HG03095 (cell line): ENCODE data around the gene MED13L.

Experiments used
- ATAC-seq: cut with Tn5 transposase; IDR thresholded peaks from one replicate; pipeline ENCODE4 v1.9.1; 2021; ENCODE audit warnings: moderate library complexity; ENCODE audit not compliant: unreplicated experiment

MED13L gene

DNA sequence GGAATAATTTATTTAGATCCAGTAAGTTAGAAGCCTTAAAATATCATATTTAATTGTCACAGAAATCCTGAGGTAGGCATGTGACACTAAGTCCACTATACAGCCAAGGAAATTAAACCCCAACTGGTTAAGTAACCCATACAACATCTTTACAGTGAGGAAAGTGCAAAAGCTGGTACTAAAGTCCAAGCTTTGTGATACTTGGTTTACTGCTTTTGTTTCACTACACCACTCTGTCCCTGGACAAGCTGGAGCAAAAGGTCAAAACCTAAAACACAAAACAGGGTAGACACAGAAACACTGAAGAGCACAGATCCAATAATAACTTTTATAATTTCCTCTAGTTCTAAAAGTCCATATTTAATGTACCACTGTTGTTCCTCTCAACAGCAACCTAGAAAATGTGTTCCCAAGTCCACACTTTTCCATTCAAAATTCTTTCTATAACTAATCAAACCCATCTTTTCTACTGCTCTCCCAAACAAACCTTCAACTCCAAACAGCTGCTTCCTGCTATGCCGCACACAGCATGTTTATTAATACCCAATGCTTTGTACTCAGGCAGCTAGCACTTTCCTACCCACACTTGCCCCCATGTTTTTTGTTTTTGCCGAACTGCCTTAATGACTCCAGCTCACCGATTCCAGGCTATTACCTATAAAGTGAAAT, 90.9 kb downstream of the MED13L start:
- ATAC-seq, result no peak

DNA sequence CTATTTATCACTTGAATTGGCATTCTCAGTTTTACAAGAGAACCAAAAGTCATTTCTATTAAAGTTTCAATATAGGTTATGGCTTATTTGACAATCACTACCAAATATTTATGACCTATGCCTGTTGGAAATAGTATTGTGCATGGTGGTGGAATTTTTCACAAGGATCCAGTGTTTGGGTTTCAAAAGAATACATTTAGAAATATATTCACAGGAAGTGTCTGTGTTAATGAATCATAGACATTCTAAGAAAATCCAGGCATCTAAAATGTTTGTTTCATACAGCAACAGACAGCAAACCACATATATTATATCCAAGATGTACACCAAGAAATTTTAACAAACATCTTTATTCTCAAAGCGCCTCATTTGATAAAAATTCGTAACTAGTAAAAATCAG, 92.7 kb downstream of the MED13L start:
- ATAC-seq, result no peak

DNA sequence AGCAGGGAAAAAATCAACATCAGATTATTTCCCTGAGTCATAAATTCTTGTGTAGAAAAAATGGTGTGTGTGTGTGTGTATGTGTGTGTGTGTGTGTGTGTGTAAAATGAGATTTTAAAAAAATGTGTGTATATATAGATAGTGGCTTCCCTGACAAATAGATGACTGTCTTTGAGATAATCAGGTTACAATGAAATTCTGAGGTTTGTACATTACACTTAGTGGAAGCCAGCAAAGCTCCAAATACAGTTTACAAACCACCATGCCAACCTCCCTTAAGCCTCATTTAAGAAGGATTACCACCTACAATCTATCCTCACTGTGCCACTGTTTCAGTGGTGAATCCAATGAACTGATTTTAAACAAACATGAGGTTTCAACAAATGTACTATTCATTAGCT, 93.8 kb downstream of the MED13L start:
- no peak for ATAC-seq

DNA sequence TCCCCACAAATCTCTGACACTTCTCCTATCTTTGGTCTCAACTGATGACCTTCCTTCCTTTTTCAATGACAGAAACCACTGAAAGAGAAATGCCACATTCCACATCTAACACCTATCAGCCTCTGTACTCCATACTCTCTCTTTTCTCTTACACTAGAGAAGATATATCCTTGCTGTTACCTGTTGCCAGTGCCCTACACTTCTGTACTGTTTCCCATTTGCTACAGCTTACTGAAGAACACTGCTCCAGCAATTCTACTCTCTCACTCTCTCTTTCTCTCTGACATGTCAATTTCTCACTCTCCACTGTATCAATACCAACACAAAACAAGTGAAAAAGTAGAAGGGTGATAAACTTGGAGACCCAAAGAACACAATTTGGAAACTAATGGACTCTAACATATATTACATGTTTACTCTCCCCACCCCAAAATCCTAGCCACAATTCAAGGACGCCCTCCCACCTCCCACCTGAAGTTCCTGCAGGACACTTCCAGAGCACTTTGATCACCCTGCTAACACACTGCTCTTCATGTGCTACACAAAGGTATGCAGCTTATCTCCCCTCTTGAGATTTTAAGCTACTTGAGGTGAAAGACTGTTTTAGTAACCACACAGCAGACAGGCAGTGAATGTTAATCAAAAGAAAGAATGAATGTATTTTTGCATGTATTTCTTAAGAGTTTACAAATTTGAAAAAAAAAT, 95.0 kb downstream of the MED13L start:
- no peak for ATAC-seq

DNA sequence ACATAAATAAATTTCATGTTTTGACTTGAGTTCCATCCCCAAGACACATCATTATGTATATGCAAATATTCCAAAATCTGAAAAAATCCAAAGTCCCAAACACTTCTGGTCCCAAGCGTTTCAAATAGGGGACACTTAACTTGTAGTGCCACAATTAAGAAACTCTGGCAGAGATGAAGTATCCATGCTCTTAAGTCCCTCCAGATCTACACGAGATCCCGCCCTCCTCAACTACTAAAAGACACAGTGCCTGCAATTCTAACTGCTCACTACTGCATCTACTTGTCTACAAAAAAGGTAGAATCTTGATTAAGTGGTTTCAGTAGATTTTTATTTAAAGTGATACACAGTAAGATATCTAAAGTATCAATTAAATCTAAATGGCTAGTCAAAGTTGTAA, 97.0 kb downstream of the MED13L start:
- ATAC-seq, result no peak

DNA sequence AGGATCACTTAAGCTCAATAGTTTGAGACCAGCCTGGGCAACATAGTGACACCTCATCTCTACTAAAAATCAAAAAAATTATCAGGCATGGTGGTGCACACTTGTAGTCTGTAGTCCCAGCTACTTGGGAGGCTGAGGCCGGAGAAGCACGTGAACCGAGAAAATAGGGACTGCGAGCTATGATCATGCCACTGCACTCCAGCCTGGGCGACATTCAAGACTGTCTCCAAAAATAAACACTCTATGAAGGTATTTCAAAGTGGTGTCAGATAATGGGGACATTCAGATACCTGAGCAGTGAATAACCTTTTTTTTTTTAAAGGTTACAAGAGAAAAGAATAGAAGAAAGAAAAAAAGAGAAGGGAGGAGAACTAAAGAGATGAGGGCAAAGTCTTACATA, 98.1 kb downstream of the MED13L start:
- ATAC-seq, result no peak

DNA sequence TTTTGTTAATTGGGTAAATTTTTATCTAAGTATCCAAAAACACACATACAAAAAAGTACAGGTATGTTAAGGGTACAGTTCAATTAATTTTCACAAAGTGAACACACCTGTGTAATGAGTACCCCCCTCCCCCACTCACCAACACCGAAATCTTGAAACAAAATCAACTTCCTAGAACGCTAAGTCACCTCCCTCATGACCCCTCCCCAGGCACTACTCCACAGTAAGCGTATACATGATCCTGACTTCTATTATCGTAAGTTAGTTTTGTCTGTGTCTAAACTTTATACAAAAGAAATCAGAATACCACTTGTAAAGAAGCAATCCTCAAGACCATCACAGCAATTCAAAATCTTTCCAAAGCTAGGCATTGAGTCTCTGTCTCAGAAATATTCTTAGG, 100.5 kb downstream of the MED13L start:
- no peak for ATAC-seq

DNA sequence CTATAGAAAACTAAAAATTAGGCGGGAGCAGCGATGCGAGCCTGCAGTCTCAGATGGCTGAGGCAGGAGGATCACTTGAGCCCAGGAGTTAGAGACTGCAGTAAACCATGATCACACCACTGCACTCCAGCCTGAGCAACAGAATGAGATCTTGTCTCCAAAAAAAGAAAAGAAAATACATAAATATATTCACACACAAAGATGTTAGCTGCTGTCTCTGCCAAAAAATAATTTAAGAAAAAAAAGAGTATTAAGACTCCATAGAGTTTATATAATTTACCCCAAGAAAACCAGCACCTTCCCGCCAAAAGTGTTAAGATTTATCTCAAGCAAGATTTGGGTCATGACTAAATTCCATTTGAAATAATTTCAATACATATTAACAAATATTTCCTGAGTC, 102.6 kb downstream of the MED13L start:
- no peak for ATAC-seq

DNA sequence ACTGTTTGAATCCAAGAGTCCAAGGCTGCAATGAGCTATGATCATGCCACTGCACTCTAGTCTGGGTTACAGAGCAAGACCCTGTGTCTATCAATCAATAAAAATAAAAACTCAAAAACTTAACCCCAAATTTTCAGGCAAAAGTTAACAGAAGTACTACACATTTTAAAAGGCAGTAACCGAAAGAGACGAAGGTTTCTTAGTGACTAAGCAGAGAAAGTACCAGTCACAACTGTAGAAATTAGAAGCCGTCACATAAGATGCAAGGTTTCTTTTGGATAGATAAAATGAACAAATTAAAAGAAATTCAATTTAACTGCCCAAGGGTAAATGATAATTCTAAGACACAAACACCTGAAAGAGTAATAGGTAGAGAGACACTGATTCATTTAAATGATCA, 103.5 kb downstream of the MED13L start:
- ATAC-seq, result no peak

DNA sequence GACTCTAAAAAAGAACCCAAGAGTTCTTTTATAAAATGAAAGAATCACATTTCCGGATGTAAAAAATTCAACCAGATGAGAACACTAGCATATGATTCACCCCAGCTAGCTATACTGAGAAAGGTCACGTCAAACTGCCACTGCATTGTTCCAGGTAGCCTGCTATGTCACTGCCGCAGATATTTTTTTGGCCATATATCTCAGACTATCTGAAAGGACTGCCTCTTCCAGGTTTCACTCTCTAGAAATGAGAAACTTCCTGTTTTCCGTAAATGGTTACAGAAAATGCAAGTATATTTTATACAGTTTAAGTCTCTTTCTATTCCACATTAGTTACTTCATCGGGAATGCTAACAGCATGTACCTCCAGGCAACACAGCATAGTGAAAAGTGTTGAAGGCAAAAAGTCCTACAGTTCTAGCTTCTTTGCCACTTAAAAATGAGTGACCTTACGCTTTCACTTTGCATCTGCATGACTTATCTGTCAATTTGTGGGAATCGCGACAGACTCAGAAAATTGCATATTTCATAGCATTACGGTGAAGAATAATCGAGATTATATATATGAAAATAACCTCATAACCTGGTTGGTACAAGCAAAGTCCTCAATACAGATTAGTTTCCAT, 105.2 kb downstream of the MED13L start:
- peak; percentile 93 for ATAC-seq

DNA sequence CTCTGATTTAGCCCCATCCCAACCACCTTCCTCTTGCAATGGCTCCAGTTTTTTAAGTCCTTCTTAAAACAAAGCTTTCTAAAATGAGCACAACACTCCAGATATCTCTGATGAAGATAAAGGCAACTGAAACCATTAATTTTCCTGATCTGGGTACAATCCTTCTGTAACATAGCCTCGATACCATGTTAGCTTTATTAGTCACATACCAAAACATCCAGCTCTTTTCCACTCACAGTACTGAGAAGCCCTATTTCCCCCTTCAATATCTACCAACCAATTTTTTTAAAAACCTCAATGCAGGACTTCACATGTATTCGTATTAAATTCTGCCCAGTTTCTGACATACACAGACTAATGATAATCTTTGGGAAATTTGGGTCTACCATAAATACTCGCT, 105.9 kb downstream of the MED13L start:
- ATAC-seq, result no peak

DNA sequence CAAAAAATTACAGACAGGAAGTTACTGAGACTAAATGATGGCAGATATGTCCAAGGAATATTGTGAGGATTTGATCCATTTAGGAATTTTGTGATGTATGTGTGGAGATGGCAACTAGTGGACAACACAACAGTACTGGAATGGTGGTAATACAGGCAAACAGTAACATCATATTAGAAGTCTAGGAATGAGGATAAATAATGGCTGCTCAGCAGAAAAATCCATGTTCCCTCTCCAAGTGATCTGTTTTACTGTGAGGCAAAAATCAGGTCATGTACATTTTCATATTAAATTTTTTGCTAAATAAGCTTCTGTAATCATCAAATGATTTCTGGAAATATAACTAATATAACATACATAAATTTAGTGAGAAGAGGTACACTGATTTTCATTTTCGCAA, 108.4 kb downstream of the MED13L start:
- no peak for ATAC-seq

DNA sequence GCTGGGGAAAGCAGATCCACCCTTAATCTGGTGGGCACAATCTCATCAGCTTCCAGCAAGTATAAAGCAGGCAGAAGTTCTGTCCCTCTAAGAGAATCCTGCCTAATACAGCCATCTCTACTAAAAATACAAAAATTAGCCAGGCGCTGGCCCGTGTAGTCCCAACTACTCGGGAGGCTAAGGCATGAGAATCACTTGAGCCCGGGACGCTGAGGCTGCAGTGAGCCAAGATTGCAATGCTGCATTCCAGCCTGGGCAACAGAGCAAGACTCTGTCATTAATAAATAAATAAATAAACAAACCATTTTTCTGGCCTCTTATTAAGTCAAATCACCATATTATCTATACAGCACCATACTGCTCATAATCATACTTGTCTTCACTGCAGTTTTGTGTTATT, 111.2 kb downstream of the MED13L start:
- no peak for ATAC-seq

DNA sequence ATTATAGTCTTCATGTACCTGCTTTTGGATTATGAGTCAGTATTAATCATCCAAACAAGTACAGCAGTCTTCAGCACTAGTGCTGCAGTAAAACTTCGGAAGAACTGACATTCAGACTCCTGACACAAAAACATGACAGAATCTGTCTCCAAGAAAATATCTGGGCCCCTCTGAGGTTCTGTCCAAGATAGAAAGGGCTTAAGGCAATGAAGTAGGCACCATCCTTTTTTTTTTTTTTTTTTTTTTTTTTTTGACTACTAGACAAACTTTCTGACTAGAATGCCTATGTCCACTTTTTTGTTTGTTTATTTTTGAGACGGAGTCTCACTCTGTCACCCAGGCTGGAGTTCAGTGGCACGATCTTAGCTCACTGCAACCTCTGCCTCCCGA, 112.5 kb downstream of the MED13L start:
- no peak for ATAC-seq

DNA sequence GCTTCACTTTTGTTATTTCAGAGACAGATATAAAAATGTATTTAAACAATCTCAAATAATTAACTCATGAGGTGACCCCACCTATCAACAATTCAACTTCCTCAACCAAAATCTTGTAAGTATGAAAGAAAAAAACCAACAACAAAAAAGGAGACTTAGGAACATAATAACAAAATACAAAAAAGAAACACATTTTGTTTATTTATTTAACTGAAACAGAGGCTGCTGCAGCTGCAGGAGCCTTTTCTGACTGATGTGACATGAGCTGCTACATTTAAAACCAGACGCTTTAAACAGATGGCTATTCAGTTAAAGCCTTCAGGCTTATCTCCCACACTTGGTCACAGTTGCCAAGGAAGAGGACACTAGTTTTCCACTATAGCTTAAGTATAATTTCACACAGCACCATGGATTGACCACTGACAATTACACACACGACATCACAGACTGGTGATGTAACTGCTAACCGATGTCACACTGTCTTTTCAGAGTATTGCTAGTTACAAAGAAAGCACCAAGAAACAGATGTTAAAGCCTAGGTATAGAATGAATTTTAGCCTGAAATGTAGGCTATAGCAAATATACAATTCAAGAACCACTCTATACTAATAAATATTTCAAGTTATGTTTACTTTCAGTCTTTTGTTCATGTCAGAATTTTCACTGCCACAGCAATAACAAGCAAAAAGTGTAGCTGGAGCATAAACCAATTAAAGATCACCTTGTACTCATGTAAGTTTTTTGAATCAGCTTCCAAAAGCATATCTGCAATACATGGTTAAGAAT, 113.0 kb downstream of the MED13L start:
- ATAC-seq, result no peak

DNA sequence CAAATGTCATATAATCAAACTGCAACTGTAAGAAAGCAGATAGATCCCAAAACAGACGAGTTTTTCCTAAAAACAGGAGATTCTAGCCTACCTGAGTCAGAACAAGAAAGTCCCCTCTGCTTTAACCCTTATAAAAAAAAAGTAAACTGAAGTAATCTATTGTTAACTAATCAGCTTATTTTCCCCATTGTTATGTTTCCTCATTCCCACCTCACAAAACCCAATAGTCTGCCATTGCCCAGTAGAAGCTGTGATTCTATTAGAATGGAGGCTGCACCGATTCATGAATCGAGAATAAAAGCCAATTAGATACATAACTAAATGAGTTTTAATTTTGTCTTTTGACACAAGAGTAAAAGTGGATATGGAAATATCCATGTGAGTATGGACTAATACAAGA, 115.4 kb downstream of the MED13L start:
- no peak for ATAC-seq

DNA sequence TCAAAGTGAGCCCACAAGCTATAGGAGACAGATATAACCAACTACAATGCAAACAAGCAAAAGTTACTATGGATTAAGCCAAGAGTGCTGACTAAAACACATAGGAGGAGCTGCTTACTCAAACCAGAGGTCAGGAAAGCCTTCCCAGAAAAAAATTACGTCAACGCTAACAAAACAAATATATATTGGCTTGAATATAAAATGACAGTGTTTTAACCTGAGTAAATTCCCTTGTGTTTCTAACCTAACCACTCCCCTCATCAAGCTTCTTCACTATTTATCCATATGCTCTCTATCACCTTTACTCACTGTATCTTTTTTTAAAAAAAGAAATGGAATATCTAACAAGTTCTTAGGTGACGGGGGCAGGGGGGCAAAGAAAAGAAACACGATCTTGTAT, 115.9 kb downstream of the MED13L start:
- no peak for ATAC-seq

DNA sequence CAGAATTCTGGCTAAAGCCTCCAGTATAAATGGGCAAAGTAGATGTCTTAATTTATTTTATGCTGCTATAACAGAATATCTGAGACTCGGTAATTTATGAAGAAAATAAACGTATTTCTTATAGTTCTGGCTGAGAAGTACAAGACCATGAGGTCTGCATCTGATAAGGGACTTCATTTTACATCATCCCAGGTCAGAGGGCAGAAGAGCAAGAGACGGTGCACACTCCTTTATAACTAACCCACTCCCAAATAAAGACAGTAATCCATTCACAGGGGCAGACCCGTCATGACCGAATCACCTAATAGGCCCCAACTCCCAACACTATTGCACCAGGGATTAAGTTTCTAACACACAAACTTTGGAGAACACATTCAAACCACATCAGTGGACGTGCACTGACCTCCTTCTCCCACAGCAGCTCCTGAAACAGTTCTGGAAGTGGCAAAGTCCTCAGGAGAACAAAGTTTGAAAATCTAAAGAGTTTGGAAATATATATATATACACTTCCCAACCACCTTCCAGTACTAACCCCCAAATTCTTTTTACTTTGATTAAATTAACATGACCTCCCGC, 116.5 kb downstream of the MED13L start:
- ATAC-seq, result no peak

DNA sequence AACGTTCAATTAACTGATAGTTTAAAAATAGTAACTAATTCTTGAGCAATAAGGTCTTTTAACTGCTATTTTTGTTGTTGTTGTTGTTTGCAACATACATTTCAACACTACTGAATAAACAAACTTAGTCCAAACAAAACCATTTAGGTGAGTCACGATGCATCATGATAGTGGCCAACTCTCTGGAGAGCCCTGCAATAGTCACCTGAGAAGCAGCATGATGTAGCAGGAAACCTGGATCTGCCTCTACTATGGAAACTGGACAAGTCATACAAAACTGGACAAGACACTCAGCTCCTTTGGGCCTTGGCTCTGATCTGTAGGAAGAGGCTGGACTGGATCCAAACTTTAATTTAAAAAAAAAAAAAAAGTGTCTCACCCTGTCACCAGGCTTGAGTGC, 117.3 kb downstream of the MED13L start:
- no peak for ATAC-seq

DNA sequence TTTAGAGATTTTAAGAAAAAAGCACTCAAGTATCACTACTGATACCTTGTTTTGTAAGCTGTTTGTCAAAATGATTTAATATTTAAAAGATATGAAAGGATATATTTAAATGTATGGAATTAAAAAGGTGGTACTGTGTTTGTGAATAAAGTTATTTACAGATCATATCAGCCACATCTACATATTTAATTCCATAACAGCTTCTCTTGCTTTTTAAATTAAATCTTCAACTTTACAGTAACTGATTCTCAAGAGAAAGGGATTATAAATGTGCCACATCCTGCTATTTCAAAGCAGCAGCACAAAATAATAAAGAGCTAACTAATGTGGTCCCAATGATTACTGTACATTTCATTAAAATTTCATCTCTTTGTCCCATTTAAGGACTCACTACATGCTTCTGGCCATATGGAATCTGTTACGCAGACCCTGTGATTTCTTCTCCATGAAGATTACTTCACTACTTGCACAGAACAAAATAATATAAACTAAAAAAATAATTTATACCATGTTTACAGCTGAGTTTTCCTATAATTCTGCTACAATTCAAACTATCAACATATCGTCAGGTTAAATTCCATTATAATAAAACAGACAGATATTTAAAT, 117.8 kb downstream of the MED13L start:
- ATAC-seq, result no peak

DNA sequence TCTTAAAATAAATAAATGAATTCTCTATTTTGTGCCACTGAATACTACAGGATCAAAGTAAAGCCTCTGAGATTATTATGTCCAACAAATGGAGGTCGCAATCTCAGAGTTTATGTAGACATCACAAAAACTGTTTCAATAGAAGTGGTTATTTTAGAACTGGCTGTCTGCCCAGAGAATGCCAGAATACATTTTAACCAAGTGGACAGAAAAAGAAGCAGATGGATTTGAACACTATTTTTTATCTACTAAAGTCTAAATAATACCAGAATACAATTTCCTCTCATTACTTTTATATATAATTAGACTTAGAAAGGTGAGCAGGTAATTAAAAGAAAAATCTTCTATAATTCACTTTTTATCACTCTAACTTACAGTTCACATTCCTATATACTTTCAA, 118.3 kb downstream of the MED13L start:
- no peak for ATAC-seq
